OCI-LY1 (cell line): Measurements from ENCODE around the gene EPHB2.

Experiments
- CTCF ChIP-seq: fragments of 200-600 bp; sonication (generic), shearing (Covaris generic); IDR thresholded peaks from 2 replicates; pipeline ENCODE4 v1.5.1; 2017; ENCODE audit warnings: mild to moderate bottlenecking, antibody characterized with exemption, low read length, moderate library complexity, mixed read lengths
- EZH2 ChIP-seq: fragments of 200-600 bp; sonication (generic), shearing (Covaris generic); IDR thresholded peaks from 2 replicates; pipeline ENCODE4 v1.8.0; 2017; ENCODE audit warnings: borderline replicate concordance, mixed run types, mild to moderate bottlenecking, antibody characterized with exemption, low read length, moderate library complexity, mixed read lengths

- TF ChIP-seq CTCF (no peak), EZH2 (no peak)
These were observed 18.2 kb downstream of the EPHB2 start for GRCh38 chr1:22728751-22729399.
